Coronary artery (tissue), 2 donors: ENCODE data around the gene FLT1.

ENCODE experiments used
- DNase-seq: peaks from one replicate; pipeline ENCODE4 v3.0.0-alpha.2; 2017; ENCODE audit warnings: low spot score
- H3K27ac ChIP-seq, 2 donors: fragments of 200-600 bp; sonication (generic); one replicate each; pipeline ENCODE4 v1.5.1; 2016 to 2019
- H3K4me3 ChIP-seq: fragments of 200-600 bp; sonication (generic); 2 replicates; pipeline ENCODE4 v1.5.1; 2016; ENCODE audit warnings: mild to moderate bottlenecking, moderate library complexity
- CTCF ChIP-seq: fragments of 200-600 bp; sonication (generic); IDR thresholded peaks from one replicate; pipeline ENCODE4 v1.5.1; 2019; ENCODE audit warnings: antibody characterized with exemption

The FLT1 gene

GRCh38 chr13:28357247-28357825 is 137.6 kb downstream of the FLT1 start:
- H3K4me3 ChIP-seq = no peak overlapping the region

GRCh38 chr13:28356561-28357021 is 138.3 kb downstream of the FLT1 start:
- Histone ChIP-seq H3K27ac (no peak overlapping the region), H3K4me3 (no peak overlapping the region)
- DNase-seq = no peak
- TF ChIP-seq CTCF = no peak

More at GRCh38 chr13:28357247-28357825, 137.6 kb downstream of the FLT1 start:
- no peak for DNase-seq
- no peak for TF ChIP-seq CTCF
- H3K27ac ChIP-seq = no peak overlapping the region

- TF ChIP-seq CTCF = no peak
- no peak for DNase-seq
- H3K27ac ChIP-seq = no peak overlapping the region
- H3K4me3 ChIP-seq = no peak overlapping the region
Measured at GRCh38 chr13:28355822-28356371, 139.0 kb downstream of the FLT1 start.

- no peak for DNase-seq
Measured at GRCh38 chr13:28355046-28355821, 139.7 kb downstream of the FLT1 start.

GRCh38 chr13:28353679-28354078 is 141.2 kb downstream of the FLT1 start:
- Histone ChIP-seq H3K4me3 (no peak overlapping the region), H3K27ac (no peak overlapping the region)
- no peak for TF ChIP-seq CTCF
- DNase-seq = no peak

More at GRCh38 chr13:28355046-28355821, 139.7 kb downstream of the FLT1 start:
- Histone ChIP-seq H3K27ac (no peak overlapping the region), H3K4me3 (no peak overlapping the region)
- no peak for TF ChIP-seq CTCF

- Histone ChIP-seq H3K4me3 (no peak overlapping the region), H3K27ac (no peak overlapping the region)
- DNase-seq = no peak
Measured at GRCh38 chr13:28349907-28350654, 144.8 kb downstream of the FLT1 start.

More at GRCh38 chr13:28349907-28350654, 144.8 kb downstream of the FLT1 start:
- no peak for TF ChIP-seq CTCF
